Liver (tissue), 9 donors: ENCODE measurements around the gene AUNIP. TPM values are rescaled to one million over a fixed set of nuclear protein-coding genes. Genes with fewer than 3 reads are reported as not detected.

Experiments used
- DNase-seq: peaks from one replicate; pipeline ENCODE4 v3.0.0-alpha.2; 2017; ENCODE audit warnings: low spot score
- H3K27ac ChIP-seq, 2 donors: one replicate each; pipeline ENCODE4 v1.7.0; 2013; ENCODE audit warnings: inconsistent platforms in 2 of 2, low read length in 2 of 2, control low read depth in 1 of 2, low read depth in 1 of 2, mild to moderate bottlenecking in 1 of 2
- H3K27me3 ChIP-seq, 4 donors: one replicate each; pipeline versions ENCODE4 v1.6.1 to v1.7.0; 2013; ENCODE audit warnings: low read length in 3 of 4, inconsistent platforms in 1 of 4, mild to moderate bottlenecking in 1 of 4, moderate library complexity in 1 of 4; ENCODE audit not compliant: control insufficient read depth in 4 of 4, insufficient read depth in 4 of 4
- H3K36me3 ChIP-seq, 4 donors: one replicate each; pipeline versions ENCODE4 v1.6.1 to v1.7.0; 2013; ENCODE audit warnings: low read length in 3 of 4, mild to moderate bottlenecking in 3 of 4, low read depth in 1 of 4, moderate library complexity in 1 of 4; ENCODE audit not compliant: control insufficient read depth in 4 of 4, insufficient read depth in 3 of 4
- H3K4me1 ChIP-seq, 4 donors: one replicate each; pipeline versions ENCODE4 v1.6.1 to v1.7.0; 2013; ENCODE audit warnings: low read length in 3 of 4, mild to moderate bottlenecking in 3 of 4, moderate library complexity in 1 of 4; ENCODE audit not compliant: control insufficient read depth in 4 of 4, insufficient read depth in 4 of 4
- H3K4me3 ChIP-seq, 3 donors: one replicate each; pipeline versions ENCODE4 v1.6.1 to v1.7.0; 2013; ENCODE audit warnings: low read length in 3 of 3, control low read depth in 1 of 3, low read depth in 1 of 3, mild to moderate bottlenecking in 1 of 3
- H3K9ac ChIP-seq, 2 donors: one replicate each; pipeline ENCODE4 v1.7.0; 2013; ENCODE audit warnings: low read length in 2 of 2, mild to moderate bottlenecking in 2 of 2, moderate library complexity in 2 of 2, control low read depth in 1 of 2, low read depth in 1 of 2
- H3K9me3 ChIP-seq, 4 donors: one replicate each; pipeline versions ENCODE4 v1.6.1 to v1.7.0; 2013; ENCODE audit warnings: low read length in 3 of 4; ENCODE audit not compliant: control insufficient read depth in 4 of 4
- EGR1 ChIP-seq, 2 donors: IDR thresholded peaks; 2 replicates each; pipeline ENCODE4 v1.6.1; 2016 to 2018; ENCODE audit warnings: antibody characterized with exemption in 2 of 2, low read depth in 2 of 2
- FOXA1 ChIP-seq: IDR thresholded peaks from 2 replicates; pipeline ENCODE4 v1.6.1; 2016; ENCODE audit warnings: antibody characterized with exemption
- FOXA2 ChIP-seq: IDR thresholded peaks from 2 replicates; pipeline ENCODE4 v1.6.1; 2016; ENCODE audit warnings: antibody characterized with exemption
- GABPA ChIP-seq, 2 donors: IDR thresholded peaks in 1 of 2; conservative IDR thresholded peaks in 1 of 2; 2 replicates each; pipeline ENCODE4 v1.6.1; 2016; ENCODE audit warnings: antibody characterized with exemption in 2 of 2, mild to moderate bottlenecking in 1 of 2, moderate library complexity in 1 of 2
- HNF4A ChIP-seq, 2 donors: conservative IDR thresholded peaks; 2 replicates each; pipeline ENCODE4 v1.6.1; 2016; ENCODE audit warnings: antibody characterized with exemption in 2 of 2, mild to moderate bottlenecking in 2 of 2
- HNF4G ChIP-seq: IDR thresholded peaks from 2 replicates; pipeline ENCODE4 v1.6.1; 2016; ENCODE audit warnings: antibody characterized with exemption
- JUND ChIP-seq, 2 donors: IDR thresholded peaks; 2 replicates each; pipeline ENCODE4 v1.6.1; 2016; ENCODE audit warnings: antibody characterized with exemption in 2 of 2
- NR2F2 ChIP-seq: IDR thresholded peaks from 2 replicates; pipeline ENCODE4 v1.6.1; 2016; ENCODE audit warnings: antibody characterized with exemption
- RAD21 ChIP-seq, 2 donors: IDR thresholded peaks; 2 replicates each; pipeline ENCODE4 v1.6.1; 2016; ENCODE audit warnings: antibody characterized with exemption in 2 of 2, mild to moderate bottlenecking in 2 of 2
- RXRA ChIP-seq, 2 donors: IDR thresholded peaks; 2 replicates each; pipeline ENCODE4 v1.6.1; 2017 to 2018; ENCODE audit warnings: antibody characterized with exemption in 2 of 2, mild to moderate bottlenecking in 1 of 2
- SP1 ChIP-seq: IDR thresholded peaks from 2 replicates; pipeline ENCODE4 v1.6.1; 2018; ENCODE audit warnings: antibody characterized with exemption, mild to moderate bottlenecking
- TAF1 ChIP-seq: conservative IDR thresholded peaks from 2 replicates; pipeline ENCODE4 v1.6.1; 2016; ENCODE audit warnings: antibody characterized with exemption, mild to moderate bottlenecking
- YY1 ChIP-seq: IDR thresholded peaks from 2 replicates; pipeline ENCODE4 v1.6.1; 2016; ENCODE audit warnings: antibody characterized with exemption, mild to moderate bottlenecking
- WGBS: extraction: QIAGEN DNeasy Blood & Tissue Kit; methylation state at CpG from one replicate; pipeline ENCODE4 v1.1.7; 2013; 5-methylcytosine and 5-hydroxymethylcytosine counted together
- polyA plus RNA-seq, 2 donors: library from polyadenylated mRNA; stranded (reverse) in 1 of 2; unstranded in 1 of 2; fragments of 200-250 nt in 1 of 2; fragments of >200 nt in 1 of 2; fragmentation: Nextera tagmentation in 1 of 2; extraction: Ambion mirVana in 1 of 2; gene quantifications; one replicate each; pipeline versions ENCODE4 v1.2.1 to v1.2.3, GENCODE V29; 2013 to 2015
- total RNA-seq, 2 donors: library from RNA; depleted of rRNA; stranded (reverse); fragments of >200 nt; gene quantifications; one replicate each; pipeline ENCODE4 v1.2.3, GENCODE V29; 2014
- TF ChIP-seq, protein P1 (sequence below): IDR thresholded peaks from 2 replicates; pipeline ENCODE4 v1.6.1; 2016; ENCODE audit warnings: antibody characterized with exemption, mild to moderate bottlenecking
- TF ChIP-seq, protein P2 (sequence below): IDR thresholded peaks from 2 replicates; pipeline ENCODE4 v1.6.1; 2016; ENCODE audit warnings: antibody characterized with exemption
- TF ChIP-seq, protein P3 (sequence below): IDR thresholded peaks from 2 replicates; pipeline ENCODE4 v1.6.1; 2016; ENCODE audit warnings: antibody characterized with exemption
- TF ChIP-seq, protein P4 (sequence below): IDR thresholded peaks from 2 replicates; pipeline ENCODE4 v1.6.1; 2016; ENCODE audit warnings: antibody characterized with exemption
- TF ChIP-seq, protein P5 (sequence below): fragments of 150-350 bp; IDR thresholded peaks from 2 replicates; pipeline ENCODE4 v1.5.1; 2017; ENCODE audit warnings: improper control_type of control experiment, low read depth, low read length; ENCODE audit not compliant: missing input control
- donor health status: healthy.
- donor health status: healthy.
- donor health status: healthy.
- donor health status: healthy.
- donor health status: healthy.

AUNIP gene
- total and polyA plus RNA-seq, 4 donors, result 0.18 to 9.0 (median 0.56) TPM; not detected in 1

DNA sequence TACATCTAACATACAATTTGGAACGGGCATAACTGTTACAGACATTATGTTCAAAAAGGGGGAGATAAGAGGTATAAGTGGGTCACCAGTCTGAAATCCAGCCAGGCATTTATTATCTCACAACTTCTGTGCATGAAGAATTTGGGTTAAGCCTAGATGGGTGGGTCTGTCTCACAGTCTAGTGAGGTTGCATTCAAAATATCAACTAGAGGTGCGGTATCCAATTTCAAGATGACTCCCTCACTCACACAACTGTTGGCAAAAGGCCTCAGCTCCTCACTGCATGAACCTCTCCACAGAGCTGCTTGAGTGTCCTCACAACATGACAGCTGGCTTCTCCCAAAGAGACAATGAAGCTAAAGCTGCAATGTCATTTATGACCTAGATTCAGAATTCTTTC is 4.7 kb downstream of the AUNIP start:
- no peak overlapping the region for H3K27ac ChIP-seq
- no peaks in the 10 kb centered on the region for H3K9me3 ChIP-seq
- WGBS, result 98% methylated on average over 2 of the region's 2 CpGs

DNA sequence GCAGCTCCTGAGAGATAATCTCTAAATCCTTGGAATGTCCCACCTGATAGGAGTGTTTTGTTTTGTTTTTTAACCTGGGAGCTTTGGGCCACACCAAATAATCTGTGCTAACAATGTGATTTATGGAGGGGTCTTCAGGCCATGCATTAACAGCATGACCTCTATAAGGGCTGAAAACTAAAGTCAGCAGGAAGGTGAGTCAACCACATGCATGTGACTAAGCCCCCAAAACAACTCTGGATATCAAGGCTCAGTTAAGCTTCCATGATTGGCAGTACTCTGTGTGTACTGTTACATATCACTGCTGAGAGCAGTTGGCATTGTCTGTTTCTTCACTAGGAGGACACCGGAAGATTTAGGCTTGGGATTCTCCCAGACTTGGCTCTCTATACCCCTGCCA is 10.7 kb downstream of the AUNIP start:
- Histone ChIP-seq H3K36me3 (no peaks in the 10 kb centered on the region), H3K9me3 (no peaks in the 10 kb centered on the region), H3K27ac (no peak overlapping the region), H3K4me3 (no peak overlapping the region), H3K27me3 (no peaks in the 10 kb centered on the region), H3K9ac (no peak overlapping the region), H3K4me1 (no peaks in the 10 kb centered on the region)
- no peak for DNase-seq
- 89% methylated on average over 1 of the region's 1 CpG for WGBS
- TF ChIP-seq, protein P1, sequence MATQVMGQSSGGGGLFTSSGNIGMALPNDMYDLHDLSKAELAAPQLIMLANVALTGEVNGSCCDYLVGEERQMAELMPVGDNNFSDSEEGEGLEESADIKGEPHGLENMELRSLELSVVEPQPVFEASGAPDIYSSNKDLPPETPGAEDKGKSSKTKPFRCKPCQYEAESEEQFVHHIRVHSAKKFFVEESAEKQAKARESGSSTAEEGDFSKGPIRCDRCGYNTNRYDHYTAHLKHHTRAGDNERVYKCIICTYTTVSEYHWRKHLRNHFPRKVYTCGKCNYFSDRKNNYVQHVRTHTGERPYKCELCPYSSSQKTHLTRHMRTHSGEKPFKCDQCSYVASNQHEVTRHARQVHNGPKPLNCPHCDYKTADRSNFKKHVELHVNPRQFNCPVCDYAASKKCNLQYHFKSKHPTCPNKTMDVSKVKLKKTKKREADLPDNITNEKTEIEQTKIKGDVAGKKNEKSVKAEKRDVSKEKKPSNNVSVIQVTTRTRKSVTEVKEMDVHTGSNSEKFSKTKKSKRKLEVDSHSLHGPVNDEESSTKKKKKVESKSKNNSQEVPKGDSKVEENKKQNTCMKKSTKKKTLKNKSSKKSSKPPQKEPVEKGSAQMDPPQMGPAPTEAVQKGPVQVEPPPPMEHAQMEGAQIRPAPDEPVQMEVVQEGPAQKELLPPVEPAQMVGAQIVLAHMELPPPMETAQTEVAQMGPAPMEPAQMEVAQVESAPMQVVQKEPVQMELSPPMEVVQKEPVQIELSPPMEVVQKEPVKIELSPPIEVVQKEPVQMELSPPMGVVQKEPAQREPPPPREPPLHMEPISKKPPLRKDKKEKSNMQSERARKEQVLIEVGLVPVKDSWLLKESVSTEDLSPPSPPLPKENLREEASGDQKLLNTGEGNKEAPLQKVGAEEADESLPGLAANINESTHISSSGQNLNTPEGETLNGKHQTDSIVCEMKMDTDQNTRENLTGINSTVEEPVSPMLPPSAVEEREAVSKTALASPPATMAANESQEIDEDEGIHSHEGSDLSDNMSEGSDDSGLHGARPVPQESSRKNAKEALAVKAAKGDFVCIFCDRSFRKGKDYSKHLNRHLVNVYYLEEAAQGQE, result no peak
- TF ChIP-seq, protein P2, sequence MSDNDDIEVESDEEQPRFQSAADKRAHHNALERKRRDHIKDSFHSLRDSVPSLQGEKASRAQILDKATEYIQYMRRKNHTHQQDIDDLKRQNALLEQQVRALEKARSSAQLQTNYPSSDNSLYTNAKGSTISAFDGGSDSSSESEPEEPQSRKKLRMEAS, result no peak
- TF ChIP-seq HNF4A (conservative IDR thresholded peaks at IDR 0.05), result no peak
- TF ChIP-seq EGR1 (IDR thresholded peaks at IDR 0.05; ENCODE audit: low read depth in 2 of 2), result no peak
- TF ChIP-seq TAF1, result no peak
- no peak for TF ChIP-seq JUND (IDR thresholded peaks at IDR 0.05)
- no peak for TF ChIP-seq RXRA (IDR thresholded peaks at IDR 0.05)
- TF ChIP-seq YY1, result no peak
- TF ChIP-seq NR2F2, result no peak
- TF ChIP-seq FOXA1, result no peak

More for the DNA sequence above, 4.7 kb downstream of the AUNIP start:
- no peak overlapping the region for H3K4me3 ChIP-seq
- H3K27me3 ChIP-seq, result no peaks in the 10 kb centered on the region
- H3K36me3 ChIP-seq, result no peaks in the 10 kb centered on the region
- peaks cover 2 to 6% (median 4%) of the 10 kb centered on the region in 4 donors for H3K4me1 ChIP-seq
- TF ChIP-seq GABPA (IDR thresholded peaks at IDR 0.05 in 1 of 2, conservative IDR thresholded peaks at IDR 0.05 in 1 of 2) (no peak), JUND (IDR thresholded peaks at IDR 0.05) (no peak), YY1 (no peak), TAF1 (no peak), FOXA2 (no peak), RXRA (IDR thresholded peaks at IDR 0.05) (no peak), FOXA1 (no peak), EGR1 (IDR thresholded peaks at IDR 0.05; ENCODE audit: low read depth in 2 of 2) (no peak), SP1 (no peak), NR2F2 (no peak), RAD21 (IDR thresholded peaks at IDR 0.05) (no peak), HNF4G (no peak)
- TF ChIP-seq, protein P1, result no peak
- TF ChIP-seq, protein P3, sequence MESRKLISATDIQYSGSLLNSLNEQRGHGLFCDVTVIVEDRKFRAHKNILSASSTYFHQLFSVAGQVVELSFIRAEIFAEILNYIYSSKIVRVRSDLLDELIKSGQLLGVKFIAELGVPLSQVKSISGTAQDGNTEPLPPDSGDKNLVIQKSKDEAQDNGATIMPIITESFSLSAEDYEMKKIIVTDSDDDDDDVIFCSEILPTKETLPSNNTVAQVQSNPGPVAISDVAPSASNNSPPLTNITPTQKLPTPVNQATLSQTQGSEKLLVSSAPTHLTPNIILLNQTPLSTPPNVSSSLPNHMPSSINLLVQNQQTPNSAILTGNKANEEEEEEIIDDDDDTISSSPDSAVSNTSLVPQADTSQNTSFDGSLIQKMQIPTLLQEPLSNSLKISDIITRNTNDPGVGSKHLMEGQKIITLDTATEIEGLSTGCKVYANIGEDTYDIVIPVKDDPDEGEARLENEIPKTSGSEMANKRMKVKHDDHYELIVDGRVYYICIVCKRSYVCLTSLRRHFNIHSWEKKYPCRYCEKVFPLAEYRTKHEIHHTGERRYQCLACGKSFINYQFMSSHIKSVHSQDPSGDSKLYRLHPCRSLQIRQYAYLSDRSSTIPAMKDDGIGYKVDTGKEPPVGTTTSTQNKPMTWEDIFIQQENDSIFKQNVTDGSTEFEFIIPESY, result no peak
- TF ChIP-seq, protein P4, sequence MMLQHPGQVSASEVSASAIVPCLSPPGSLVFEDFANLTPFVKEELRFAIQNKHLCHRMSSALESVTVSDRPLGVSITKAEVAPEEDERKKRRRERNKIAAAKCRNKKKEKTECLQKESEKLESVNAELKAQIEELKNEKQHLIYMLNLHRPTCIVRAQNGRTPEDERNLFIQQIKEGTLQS, result no peak
- TF ChIP-seq, protein P2, result no peak
- TF ChIP-seq, protein P5, sequence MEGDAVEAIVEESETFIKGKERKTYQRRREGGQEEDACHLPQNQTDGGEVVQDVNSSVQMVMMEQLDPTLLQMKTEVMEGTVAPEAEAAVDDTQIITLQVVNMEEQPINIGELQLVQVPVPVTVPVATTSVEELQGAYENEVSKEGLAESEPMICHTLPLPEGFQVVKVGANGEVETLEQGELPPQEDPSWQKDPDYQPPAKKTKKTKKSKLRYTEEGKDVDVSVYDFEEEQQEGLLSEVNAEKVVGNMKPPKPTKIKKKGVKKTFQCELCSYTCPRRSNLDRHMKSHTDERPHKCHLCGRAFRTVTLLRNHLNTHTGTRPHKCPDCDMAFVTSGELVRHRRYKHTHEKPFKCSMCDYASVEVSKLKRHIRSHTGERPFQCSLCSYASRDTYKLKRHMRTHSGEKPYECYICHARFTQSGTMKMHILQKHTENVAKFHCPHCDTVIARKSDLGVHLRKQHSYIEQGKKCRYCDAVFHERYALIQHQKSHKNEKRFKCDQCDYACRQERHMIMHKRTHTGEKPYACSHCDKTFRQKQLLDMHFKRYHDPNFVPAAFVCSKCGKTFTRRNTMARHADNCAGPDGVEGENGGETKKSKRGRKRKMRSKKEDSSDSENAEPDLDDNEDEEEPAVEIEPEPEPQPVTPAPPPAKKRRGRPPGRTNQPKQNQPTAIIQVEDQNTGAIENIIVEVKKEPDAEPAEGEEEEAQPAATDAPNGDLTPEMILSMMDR, result no peak
- no peak overlapping the region for H3K9ac ChIP-seq
- DNase-seq, result no peak
